Chondrocyte (in vitro differentiated cells): Measurements from ENCODE around the gene TRMT10B. TPM values are rescaled to one million over a fixed set of nuclear protein-coding genes. Genes with fewer than 3 reads are reported as not detected.

Experiments used
- DNase-seq: peaks from one replicate; pipeline ENCODE4 v3.0.0; 2021; ENCODE audit warnings: mixed read lengths, low spot score
- H3K27ac Mint-ChIP-seq: one replicate; pipeline ENCODE4 v1.8.0; 2021; ENCODE audit warnings: mild to moderate bottlenecking, moderate library complexity, mixed read lengths; ENCODE audit not compliant: unreplicated experiment
- H3K27me3 Mint-ChIP-seq: 2 replicates; pipeline ENCODE4 v1.8.0; 2021; ENCODE audit warnings: low read depth, mixed read lengths
- H3K36me3 Mint-ChIP-seq: 2 replicates; pipeline ENCODE4 v1.8.0; 2021; ENCODE audit warnings: low read depth, mixed read lengths
- H3K4me1 Mint-ChIP-seq: 2 replicates; pipeline ENCODE4 v1.8.0; 2021; ENCODE audit warnings: low read depth, mild to moderate bottlenecking, mixed read lengths
- H3K4me3 Mint-ChIP-seq: one replicate; pipeline ENCODE4 v1.8.0; 2021; ENCODE audit warnings: mild to moderate bottlenecking, moderate library complexity, mixed read lengths; ENCODE audit not compliant: unreplicated experiment
- H3K9me3 Mint-ChIP-seq: 2 replicates; pipeline ENCODE4 v1.8.0; 2021; ENCODE audit warnings: low read depth, mixed read lengths
- CTCF ChIP-seq: fragments of 200-600 bp; sonication (generic); IDR thresholded peaks from 2 replicates; pipeline ENCODE4 v1.5.0; 2021; ENCODE audit warnings: antibody characterized with exemption, mild to moderate bottlenecking, moderate library complexity
- total RNA-seq: library from RNA; stranded (reverse); gene quantifications from 3 replicates; pipeline ENCODE4 v1.2.1, GENCODE V29; 2021

Gene TRMT10B
- total RNA-seq, 1 donor from 2014 or later, result 5.7 TPM

DNA sequence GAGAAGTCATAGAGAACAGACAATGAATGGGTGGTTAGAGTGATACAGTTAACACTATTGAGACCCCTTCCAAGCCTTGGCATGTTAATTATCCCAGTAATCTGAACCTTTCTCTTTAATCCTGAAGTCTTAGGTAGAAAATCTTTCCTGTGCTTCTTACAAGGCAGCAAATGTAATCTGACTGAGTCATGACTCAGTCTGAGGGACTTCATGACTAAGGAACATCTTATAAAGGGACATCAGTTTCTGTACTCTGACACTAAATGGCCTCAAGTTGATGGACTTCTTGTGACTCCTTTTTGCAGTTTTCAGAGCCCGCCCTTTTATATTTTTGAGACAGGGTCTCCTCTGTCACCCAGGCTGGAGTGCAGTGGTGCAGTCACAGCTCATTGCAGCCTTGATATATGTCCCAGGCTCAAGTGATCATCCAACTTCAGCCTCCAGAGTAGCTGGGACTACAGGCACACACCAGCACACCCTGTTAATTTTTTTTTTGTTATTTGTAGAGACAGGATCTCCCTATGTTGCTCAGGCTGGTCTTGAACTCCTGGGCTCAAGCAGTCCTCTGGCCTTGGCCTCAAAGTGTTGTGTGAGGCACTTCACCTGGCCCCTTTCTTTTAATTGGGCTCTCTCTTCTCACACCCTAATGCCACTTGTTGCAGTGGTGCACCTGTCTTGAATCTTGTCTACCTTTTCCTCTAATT lies 21.8 kb downstream of the TRMT10B start:
- H3K9me3 Mint-ChIP-seq, result no peaks in the 10 kb centered on the region

GRCh38 chr9:37776328-37776727 lies 22.7 kb downstream of the TRMT10B start:
- Mint-ChIP-seq H3K36me3 (peaks cover 18% of the 10 kb centered on the region), H3K4me3 (no peak overlapping the region), H3K9me3 (no peaks in the 10 kb centered on the region), H3K4me1 (peaks cover 2% of the 10 kb centered on the region), H3K27ac (no peak overlapping the region), H3K27me3 (no peaks in the 10 kb centered on the region)
- TF ChIP-seq CTCF, result no peak
- DNase-seq, result no peak

More for the DNA sequence above, 21.8 kb downstream of the TRMT10B start:
- DNase-seq, result no peak
- Mint-ChIP-seq H3K27me3 (no peaks in the 10 kb centered on the region), H3K4me1 (peaks cover 2% of the 10 kb centered on the region), H3K36me3 (peaks cover 14% of the 10 kb centered on the region), H3K27ac (no peak overlapping the region), H3K4me3 (no peak overlapping the region)
- no peak for TF ChIP-seq CTCF

GRCh38 chr9:37778534-37778933 lies 24.9 kb downstream of the TRMT10B start:
- Mint-ChIP-seq H3K9me3 (no peaks in the 10 kb centered on the region), H3K27me3 (no peaks in the 10 kb centered on the region), H3K36me3 (peaks cover 23% of the 10 kb centered on the region), H3K4me1 (peaks cover 19% of the 10 kb centered on the region), H3K4me3 (no peak overlapping the region), H3K27ac (no peak overlapping the region)
- no peak for DNase-seq
- TF ChIP-seq CTCF, result no peak

DNA sequence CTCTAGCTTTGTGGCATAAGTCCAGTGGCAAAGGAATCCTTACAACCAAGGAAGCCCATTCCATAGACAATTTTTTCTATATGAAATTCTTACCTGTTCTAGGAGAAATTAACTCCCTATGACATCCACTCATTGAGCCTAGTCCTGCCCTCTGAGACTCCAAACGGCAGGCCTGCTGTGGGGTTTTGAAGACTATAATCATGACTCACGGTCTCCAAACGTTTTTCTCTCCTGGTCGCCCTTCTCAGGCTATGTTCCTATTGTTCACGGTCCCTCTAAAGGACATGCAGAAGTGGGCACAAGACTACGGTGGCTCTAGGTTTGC lies 30.6 kb downstream of the TRMT10B start:
- Mint-ChIP-seq H3K36me3 (peaks cover 13% of the 10 kb centered on the region), H3K4me3 (peak overlapping the region; percentile 97), H3K27ac (peak overlapping the region; percentile 96), H3K9me3 (no peaks in the 10 kb centered on the region), H3K4me1 (peaks cover 39% of the 10 kb centered on the region), H3K27me3 (no peaks in the 10 kb centered on the region)
- no peak for TF ChIP-seq CTCF
- no peak for DNase-seq

- Mint-ChIP-seq H3K27me3 (no peaks in the 10 kb centered on the region), H3K4me3 (peak within 1 kb of the TSS; percentile 97), H3K4me1 (peaks cover 39% of the 10 kb centered on the region), H3K27ac (peak within 1 kb of the TSS; percentile 96), H3K36me3 (peaks cover 13% of the 10 kb centered on the region), H3K9me3 (no peaks in the 10 kb centered on the region)
- TF ChIP-seq CTCF, result peak; percentile 45
- peak; percentile 96 for DNase-seq
These were observed 31.2 kb downstream of the TRMT10B start, which contains the start of gene EXOSC3 for GRCh38 chr9:37784616-37785483. Gene EXOSC3, minus strand, starts transcription at chr9:37785064. Its CDS starts 20 bp downstream, at chr9:37785044.
